HG03095 (cell line): ENCODE measurements around the gene ATXN2.

Source experiments
- ATAC-seq: cut with Tn5 transposase; IDR thresholded peaks from one replicate; pipeline ENCODE4 v1.9.1; 2021; ENCODE audit warnings: moderate library complexity; ENCODE audit not compliant: unreplicated experiment

ATXN2 gene

GRCh38 chr12:111454311-111454710 is 144.8 kb downstream of the ATXN2 start:
- no peak for ATAC-seq

- ATAC-seq: no peak
Measured at GRCh38 chr12:111453071-111453989, 145.8 kb downstream of the ATXN2 start.

GRCh38 chr12:111451649-111452129 is 147.4 kb downstream of the ATXN2 start:
- no peak for ATAC-seq

GRCh38 chr12:111451232-111451631 is 147.9 kb downstream of the ATXN2 start:
- ATAC-seq: no peak

GRCh38 chr12:111450676-111451075 is 148.4 kb downstream of the ATXN2 start:
- ATAC-seq: no peak

GRCh38 chr12:111448846-111449790 is 150.0 kb downstream of the ATXN2 start:
- no peak for ATAC-seq

GRCh38 chr12:111448266-111448830 is 150.8 kb downstream of the ATXN2 start:
- ATAC-seq: no peak

GRCh38 chr12:111447571-111448265 is 151.4 kb downstream of the ATXN2 start:
- no peak for ATAC-seq

- no peak for ATAC-seq
Measured at GRCh38 chr12:111446631-111447570, 152.2 kb downstream of the ATXN2 start.

GRCh38 chr12:111445726-111446581 is 153.2 kb downstream of the ATXN2 start:
- no peak for ATAC-seq

GRCh38 chr12:111444925-111445725 is 154.0 kb downstream of the ATXN2 start:
- ATAC-seq: peak; percentile 70

- ATAC-seq: peak; percentile 32
Measured at GRCh38 chr12:111444314-111444924, 154.7 kb downstream of the ATXN2 start.

GRCh38 chr12:111443586-111443985 is 155.5 kb downstream of the ATXN2 start:
- no peak for ATAC-seq

GRCh38 chr12:111443086-111443485 is 156.0 kb downstream of the ATXN2 start:
- no peak for ATAC-seq

- ATAC-seq: no peak
Measured at GRCh38 chr12:111442301-111443045, 156.6 kb downstream of the ATXN2 start.

GRCh38 chr12:111441107-111441928 is 157.8 kb downstream of the ATXN2 start:
- no peak for ATAC-seq
